DOHH2 (cell line): Measurements from ENCODE around the gene LRRFIP2.

Source experiments
- H3F3A ChIP-seq: fragments of 200-600 bp; sonication (generic), shearing (Covaris generic); 2 replicates; pipeline ENCODE4 v1.6.0; 2016; ENCODE audit warnings: antibody characterized with exemption, mild to moderate bottlenecking; ENCODE audit not compliant: control insufficient read depth, insufficient read depth
- H3K27ac ChIP-seq: fragments of 200-600 bp; sonication (generic); 2 replicates; pipeline ENCODE4 v1.5.1; 2014; ENCODE audit warnings: low read depth, mild to moderate bottlenecking, low read length, moderate library complexity
- H3K27me3 ChIP-seq: fragments of 200-600 bp; sonication (generic); 2 replicates; pipeline ENCODE4 v1.6.1; 2014; ENCODE audit warnings: mild to moderate bottlenecking, low read length, mixed read lengths; ENCODE audit not compliant: control insufficient read depth
- H3K36me3 ChIP-seq: fragments of 200-600 bp; sonication (generic); 2 replicates; pipeline ENCODE4 v1.6.1; 2014; ENCODE audit warnings: mild to moderate bottlenecking, low read length, moderate library complexity, mixed read lengths; ENCODE audit not compliant: control insufficient read depth
- H3K4me1 ChIP-seq: fragments of 200-600 bp; sonication (generic); 2 replicates; pipeline ENCODE4 v1.6.1; 2014; ENCODE audit warnings: mild to moderate bottlenecking, low read length, mixed read lengths; ENCODE audit not compliant: control insufficient read depth
- H3K4me2 ChIP-seq: fragments of 200-600 bp; sonication (generic); 2 replicates; pipeline ENCODE4 v1.6.0; 2014; ENCODE audit warnings: mild to moderate bottlenecking, low read length, moderate library complexity
- H3K4me3 ChIP-seq: fragments of 200-600 bp; sonication (generic); 2 replicates; pipeline ENCODE4 v1.5.1; 2014; ENCODE audit warnings: mild to moderate bottlenecking, low read length, mixed read lengths
- H3K79me2 ChIP-seq: fragments of 200-600 bp; sonication (generic); 2 replicates; pipeline ENCODE4 v1.6.1; 2014; ENCODE audit warnings: mild to moderate bottlenecking, low read length, mixed read lengths; ENCODE audit not compliant: control insufficient read depth
- H3K9me2 ChIP-seq: fragments of 200-600 bp; sonication (generic); replicated peaks from 2 replicates; pipeline ENCODE4 v1.6.1; 2014; ENCODE audit warnings: mild to moderate bottlenecking, low read length, mixed read lengths; ENCODE audit not compliant: control insufficient read depth
- H3K9me3 ChIP-seq: fragments of 200-600 bp; sonication (generic); 2 replicates; pipeline ENCODE4 v1.6.1; 2014; ENCODE audit warnings: antibody characterized with exemption, low read length, mixed read lengths; ENCODE audit not compliant: control insufficient read depth, insufficient read depth
- H4K20me1 ChIP-seq: fragments of 200-600 bp; sonication (generic); 2 replicates; pipeline ENCODE4 v1.6.0; 2014; ENCODE audit warnings: low read depth, mild to moderate bottlenecking, antibody characterized with exemption, low read length, moderate library complexity; ENCODE audit not compliant: control insufficient read depth, insufficient read depth
- EZH2phosphoT487 ChIP-seq: fragments of 200-600 bp; sonication (generic); IDR thresholded peaks from 2 replicates; pipeline ENCODE4 v1.6.1; 2017; ENCODE audit warnings: borderline replicate concordance, mild to moderate bottlenecking, antibody characterized with exemption, low read length, moderate library complexity, mixed read lengths
- TF ChIP-seq, protein P1 (sequence below): fragments of 200-600 bp; sonication (generic); IDR thresholded peaks from one replicate; pipeline ENCODE4 v1.5.1; 2014; ENCODE audit warnings: antibody characterized with exemption, mild to moderate bottlenecking, low read depth, low read length; ENCODE audit not compliant: poor library complexity, severe bottlenecking

LRRFIP2 gene

DNA sequence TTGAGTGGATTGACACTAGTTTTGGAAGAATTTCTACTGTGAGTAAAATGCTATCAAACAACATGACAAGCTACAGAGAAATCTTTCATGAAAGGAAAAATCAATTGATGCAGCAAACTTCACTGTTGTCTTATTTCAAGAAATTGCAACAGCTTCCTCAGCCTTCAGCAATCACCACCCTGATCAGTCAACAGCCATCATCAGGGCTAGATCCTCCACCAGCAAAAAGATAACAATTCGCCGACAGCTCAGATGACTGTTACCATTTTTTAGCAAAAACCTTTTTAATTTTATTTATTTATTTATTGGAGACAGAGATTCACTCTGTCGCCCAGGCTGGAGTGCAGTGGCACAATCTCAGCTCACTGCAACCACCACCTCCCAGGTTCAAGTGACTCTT is 137.0 kb downstream of the LRRFIP2 start:
- H3K27me3 ChIP-seq, result no peaks in the 10 kb centered on the region
- no peaks in the 10 kb centered on the region for H3K4me1 ChIP-seq
- H4K20me1 ChIP-seq, result no peaks in the 10 kb centered on the region
- no peak for TF ChIP-seq EZH2phosphoT487
- TF ChIP-seq, protein P1, sequence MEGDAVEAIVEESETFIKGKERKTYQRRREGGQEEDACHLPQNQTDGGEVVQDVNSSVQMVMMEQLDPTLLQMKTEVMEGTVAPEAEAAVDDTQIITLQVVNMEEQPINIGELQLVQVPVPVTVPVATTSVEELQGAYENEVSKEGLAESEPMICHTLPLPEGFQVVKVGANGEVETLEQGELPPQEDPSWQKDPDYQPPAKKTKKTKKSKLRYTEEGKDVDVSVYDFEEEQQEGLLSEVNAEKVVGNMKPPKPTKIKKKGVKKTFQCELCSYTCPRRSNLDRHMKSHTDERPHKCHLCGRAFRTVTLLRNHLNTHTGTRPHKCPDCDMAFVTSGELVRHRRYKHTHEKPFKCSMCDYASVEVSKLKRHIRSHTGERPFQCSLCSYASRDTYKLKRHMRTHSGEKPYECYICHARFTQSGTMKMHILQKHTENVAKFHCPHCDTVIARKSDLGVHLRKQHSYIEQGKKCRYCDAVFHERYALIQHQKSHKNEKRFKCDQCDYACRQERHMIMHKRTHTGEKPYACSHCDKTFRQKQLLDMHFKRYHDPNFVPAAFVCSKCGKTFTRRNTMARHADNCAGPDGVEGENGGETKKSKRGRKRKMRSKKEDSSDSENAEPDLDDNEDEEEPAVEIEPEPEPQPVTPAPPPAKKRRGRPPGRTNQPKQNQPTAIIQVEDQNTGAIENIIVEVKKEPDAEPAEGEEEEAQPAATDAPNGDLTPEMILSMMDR, result no peak
- H3K79me2 ChIP-seq, result no peaks in the 10 kb centered on the region
- no peak overlapping the region for H3K27ac ChIP-seq
- no peaks in the 10 kb centered on the region for H3K9me2 ChIP-seq
- H3K9me3 ChIP-seq, result peaks cover 4% of the 10 kb centered on the region; the same call in 1 of the 2 replicates
- no peaks in the 10 kb centered on the region for H3F3A ChIP-seq
- no peak overlapping the region for H3K4me2 ChIP-seq
- H3K36me3 ChIP-seq, result peaks cover 97% of the 10 kb centered on the region
- H3K4me3 ChIP-seq, result no peak overlapping the region

DNA sequence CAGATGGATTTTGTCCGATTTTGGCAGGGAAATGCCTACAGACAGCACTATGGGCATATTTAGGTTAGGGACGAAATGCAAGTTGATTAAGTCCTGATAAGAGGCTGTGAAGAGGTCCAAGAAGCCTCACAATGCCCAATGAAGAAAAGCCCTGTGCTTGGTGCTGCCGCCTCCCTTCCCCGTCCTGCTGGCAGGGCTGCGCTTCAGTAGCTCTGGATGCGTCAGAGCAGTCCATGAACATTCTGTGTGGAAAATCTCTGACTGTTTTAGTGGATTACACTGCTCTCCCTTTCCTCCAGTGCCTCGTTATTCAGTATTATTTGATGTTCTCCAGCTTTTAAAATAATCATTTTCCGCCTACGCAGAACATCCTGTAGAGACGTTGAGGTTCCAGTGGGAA is 141.4 kb downstream of the LRRFIP2 start:
- H3K9me3 ChIP-seq, result peaks cover 4% of the 10 kb centered on the region; the same call in 1 of the 2 replicates
- TF ChIP-seq, protein P1, result no peak
- H3K4me1 ChIP-seq, result no peaks in the 10 kb centered on the region
- H3K4me3 ChIP-seq, result no peak overlapping the region
- no peaks in the 10 kb centered on the region for H4K20me1 ChIP-seq
- no peaks in the 10 kb centered on the region for H3K27me3 ChIP-seq
- no peaks in the 10 kb centered on the region for H3F3A ChIP-seq
- peaks cover 2% of the 10 kb centered on the region; the same call in 1 of the 2 replicates for H3K79me2 ChIP-seq
- no peak overlapping the region for H3K27ac ChIP-seq
- no peak overlapping the region for H3K4me2 ChIP-seq
- no peaks in the 10 kb centered on the region for H3K9me2 ChIP-seq
- peaks cover 96% of the 10 kb centered on the region for H3K36me3 ChIP-seq

DNA sequence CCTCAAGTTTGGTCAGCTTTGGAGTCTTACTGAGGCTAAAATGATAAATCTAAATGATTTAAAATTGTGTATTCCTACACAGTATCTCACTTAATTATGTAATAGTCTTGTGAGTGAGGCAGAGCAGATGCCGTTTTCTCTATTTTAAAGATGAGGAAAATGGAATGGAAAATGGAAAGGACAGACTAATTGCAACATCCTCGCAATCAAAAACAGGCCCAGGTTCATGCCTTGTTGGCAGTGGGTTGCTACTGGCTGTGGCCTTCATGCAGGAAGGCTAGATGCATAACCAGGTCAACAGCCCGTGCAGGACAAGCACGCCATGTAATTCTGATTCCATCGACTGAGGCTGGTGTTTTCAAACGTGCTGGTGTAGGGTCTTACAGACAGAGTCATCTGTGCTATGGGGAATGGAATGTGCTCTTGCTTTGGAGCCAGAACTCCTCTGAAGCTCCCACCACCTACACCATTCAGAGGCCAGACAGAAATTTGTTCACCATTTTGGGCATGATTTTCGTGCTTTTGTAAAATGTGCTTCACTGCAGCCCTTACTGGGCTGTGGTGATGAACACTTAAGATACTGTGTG is 143.2 kb downstream of the LRRFIP2 start:
- peaks cover 3% of the 10 kb centered on the region; the same call in 1 of the 2 replicates for H3K9me3 ChIP-seq
- no peak overlapping the region for H3K4me3 ChIP-seq
- H3K27ac ChIP-seq, result no peak overlapping the region
- H3K27me3 ChIP-seq, result no peaks in the 10 kb centered on the region
- no peaks in the 10 kb centered on the region for H3F3A ChIP-seq
- peaks cover 98% of the 10 kb centered on the region for H3K36me3 ChIP-seq
- TF ChIP-seq, protein P1, result no peak
- no peak for TF ChIP-seq EZH2phosphoT487
- peaks cover 2% of the 10 kb centered on the region; the same call in 1 of the 2 replicates for H3K79me2 ChIP-seq
- no peaks in the 10 kb centered on the region for H4K20me1 ChIP-seq
- no peak overlapping the region for H3K4me2 ChIP-seq
- H3K9me2 ChIP-seq, result no peaks in the 10 kb centered on the region
- no peaks in the 10 kb centered on the region for H3K4me1 ChIP-seq
